ENCODE data around the gene SLC7A14. TPM values are rescaled to one million over a fixed set of nuclear protein-coding genes. Genes with fewer than 3 reads are reported as not detected.

SLC7A14 gene
- total and polyA plus RNA-seq, 2 of the 13 experiments (the other 11 are each of a cell fraction or from before 2014, with no cell fraction given) = not detected

DNA sequence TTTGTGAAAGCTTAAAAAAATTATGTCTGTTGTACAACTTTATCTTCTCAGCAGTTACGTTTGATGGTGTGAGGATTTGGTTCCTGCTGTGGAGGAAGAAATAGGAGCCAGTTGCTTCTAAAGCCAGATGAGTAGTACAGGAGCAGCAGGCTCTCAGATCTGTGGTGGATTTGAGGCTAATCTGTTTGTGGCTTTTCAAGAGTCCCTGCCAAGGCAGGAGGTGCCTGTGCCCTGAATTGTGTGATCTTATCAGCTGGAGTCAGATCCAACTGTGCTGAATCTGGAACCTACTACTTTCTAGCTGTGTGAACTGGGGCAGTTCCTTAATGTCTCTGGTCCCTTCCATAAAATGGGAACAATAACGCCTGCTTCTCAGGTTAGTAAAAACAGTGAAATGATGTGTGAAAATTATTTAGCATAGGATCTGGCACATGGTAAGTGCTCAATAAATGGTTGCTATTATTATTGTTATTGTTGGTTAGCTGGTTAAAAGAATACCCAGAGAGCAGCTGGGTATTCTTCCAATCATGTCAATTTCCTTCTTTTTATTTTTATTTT is 159.6 kb downstream of the SLC7A14 start:
- Histone ChIP-seq H2AFZ (ENCODE audit: low read length) (peak overlapping the region; percentile 61), H3K9ac (ENCODE audit: insufficient read depth, low read depth, low read length) (peak overlapping the region; percentile 79), H3K36me3 (replicated peaks in 1 of 2; ENCODE audit: control insufficient read depth in 1 of 2, insufficient read depth in 2 of 2, low read length in 2 of 2) (no peaks in the 10 kb centered on the region), H3K79me2 (ENCODE audit: insufficient read depth, low read length) (no peaks in the 10 kb centered on the region), H3K27me3 (ENCODE audit: control insufficient read depth in 1 of 2, insufficient read depth in 2 of 2, low read length in 2 of 2) (no peaks in the 10 kb centered on the region), H3K4me1 (ENCODE audit: insufficient read depth, low read length) (peaks cover 78% of the 10 kb centered on the region), H3K9me3 (ENCODE audit: low read length) (no peaks in the 10 kb centered on the region), H3K27ac (ENCODE audit: extremely low read length, insufficient read depth, low read length) (peak overlapping the region; percentile 94), H3K4me3 (replicated peaks in 1 of 3; ENCODE audit: insufficient read depth in 1 of 3, low read depth in 2 of 3, low read length in 3 of 3) (peak overlapping the region; percentile 33 to 70 (median 36)), H4K20me1 (ENCODE audit: insufficient read depth, low read length) (no peaks in the 10 kb centered on the region), H3K4me2 (ENCODE audit: low read depth, low read length) (peak overlapping the region; percentile 95)
- FAIRE-seq (peak; percentile 39), DNase-seq (ENCODE audit: low spot score) (no peak), ATAC-seq (peak; percentile 35)
- intact Hi-C loops (cut with micrococcal nuclease; ENCODE audit: unreplicated experiment) = loop anchor here (5.0 kb wide), 1 partner anchor 441 kb away; no protein-coding TSS in a partner anchor
- ChIA-PET POLR2A (interaction anchor here (0.8 to 1.3 kb wide), 4 partner anchors 63 to 443 kb away, joined by 3 to 4 read pairs (median 3); partner anchors contain the start of genes RPL22L1 and SKIL), CTCF (ENCODE audit: low intra/inter-chr PET ratio, low total read pairs) (no interaction called here)
- in situ Hi-C loops (cut with HindIII; ENCODE audit: extremely low pct_ligation_motif_present, low pct_unique_long_range_greater_than_20kb) = loop anchor here (10.0 kb wide), 1 partner anchor 388 kb away; no protein-coding TSS in a partner anchor
- WGBS (ENCODE audit: low lambda C conversion rate) = 35% methylated on average over 2 of the region's 2 CpGs
- TSS peak; percentile 84 for BruUV-seq (replicated peaks)
- peak; percentile 15; the same call in 1 of the 2 replicates for TF ChIP-seq ZBTB34 (CRISPR knock-in tag; IDR thresholded peaks at IDR 0.05)
- TF ChIP-seq, protein P1, sequence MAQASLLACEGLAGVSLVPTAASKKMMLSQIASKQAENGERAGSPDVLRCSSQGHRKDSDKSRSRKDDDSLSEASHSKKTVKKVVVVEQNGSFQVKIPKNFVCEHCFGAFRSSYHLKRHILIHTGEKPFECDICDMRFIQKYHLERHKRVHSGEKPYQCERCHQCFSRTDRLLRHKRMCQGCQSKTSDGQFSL (CRISPR knock-in tag; IDR thresholded peaks at IDR 0.05) = no peak
- 0 out of 2 replicates have a peak, but pooled peaks have one; percentile 28 for TF ChIP-seq ZNF709 (CRISPR knock-in tag; IDR thresholded peaks at IDR 0.05)
- no peak for TF ChIP-seq TMF1 (CRISPR knock-in tag; IDR thresholded peaks at IDR 0.05; ENCODE audit: low read depth)
- TF ChIP-seq GZF1 (CRISPR knock-in tag; IDR thresholded peaks at IDR 0.05) = no peak
- no peak for TF ChIP-seq STAG1 (CRISPR knock-in tag; IDR thresholded peaks at IDR 0.05)
- no peak for TF ChIP-seq BORCS8-MEF2B (CRISPR knock-in tag; IDR thresholded peaks at IDR 0.05)
- TF ChIP-seq ZNF263 (CRISPR knock-in tag; IDR thresholded peaks at IDR 0.05) = no peak
- no peak for TF ChIP-seq CEBPG (CRISPR knock-in tag; IDR thresholded peaks at IDR 0.05)
- TF ChIP-seq ZNF703 (CRISPR knock-in tag; IDR thresholded peaks at IDR 0.05; ENCODE audit: borderline replicate concordance) = no peak
- no peak for TF ChIP-seq HMG20A (CRISPR knock-in tag; IDR thresholded peaks at IDR 0.05; ENCODE audit: borderline replicate concordance)
- TF ChIP-seq ZFP36L1 (CRISPR knock-in tag; IDR thresholded peaks at IDR 0.05) = no peak
- no peak for TF ChIP-seq HDAC1 (CRISPR knock-in tag; IDR thresholded peaks at IDR 0.05)
- no peak for TF ChIP-seq ZNF256 (CRISPR knock-in tag; conservative IDR thresholded peaks at IDR 0.05)
- TF ChIP-seq ZNF782 (CRISPR knock-in tag; IDR thresholded peaks at IDR 0.05; ENCODE audit: borderline replicate concordance) = no peak
- TF ChIP-seq ZNF747 (CRISPR knock-in tag; IDR thresholded peaks at IDR 0.05; ENCODE audit: borderline replicate concordance) = no peak
- TF ChIP-seq, protein P2, sequence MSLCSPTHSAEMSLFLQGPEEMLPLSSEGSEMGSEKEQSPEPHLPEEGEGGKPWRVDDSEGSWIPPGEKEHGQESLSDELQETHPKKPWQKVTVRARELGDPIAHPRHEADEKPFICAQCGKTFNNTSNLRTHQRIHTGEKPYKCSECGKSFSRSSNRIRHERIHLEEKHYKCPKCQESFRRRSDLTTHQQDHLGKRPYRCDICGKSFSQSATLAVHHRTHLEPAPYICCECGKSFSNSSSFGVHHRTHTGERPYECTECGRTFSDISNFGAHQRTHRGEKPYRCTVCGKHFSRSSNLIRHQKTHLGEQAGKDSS (CRISPR knock-in tag; IDR thresholded peaks at IDR 0.05; ENCODE audit: borderline replicate concordance, low read depth) = no peak
- no peak for TF ChIP-seq BHLHE40 (IDR thresholded peaks at IDR 0.05; ENCODE audit: low read length)
- TF ChIP-seq KDM1A (CRISPR knock-in tag; IDR thresholded peaks at IDR 0.05) = 0 out of 2 replicates have a peak, but pooled peaks have one; percentile 36
- TF ChIP-seq MYPOP (CRISPR knock-in tag; IDR thresholded peaks at IDR 0.05) = no peak
- no peak for TF ChIP-seq ZNF451 (CRISPR knock-in tag; IDR thresholded peaks at IDR 0.05)
- TF ChIP-seq ZSCAN31 (CRISPR knock-in tag; IDR thresholded peaks at IDR 0.05; ENCODE audit: low read depth) = no peak
- TF ChIP-seq ZNF20 (CRISPR knock-in tag; IDR thresholded peaks at IDR 0.05) = no peak
- no peak for TF ChIP-seq KLF11 (CRISPR knock-in tag; IDR thresholded peaks at IDR 0.05)
